GM18873 (cell line): ENCODE measurements around the gene LIFR.

Source experiments
- ATAC-seq: cut with Tn5 transposase; IDR thresholded peaks from one replicate; pipeline ENCODE4 v1.9.1; 2021; ENCODE audit warnings: mild to moderate bottlenecking, moderate library complexity, moderate number of reproducible peaks; ENCODE audit not compliant: unreplicated experiment, low FRiP score

Gene LIFR

DNA sequence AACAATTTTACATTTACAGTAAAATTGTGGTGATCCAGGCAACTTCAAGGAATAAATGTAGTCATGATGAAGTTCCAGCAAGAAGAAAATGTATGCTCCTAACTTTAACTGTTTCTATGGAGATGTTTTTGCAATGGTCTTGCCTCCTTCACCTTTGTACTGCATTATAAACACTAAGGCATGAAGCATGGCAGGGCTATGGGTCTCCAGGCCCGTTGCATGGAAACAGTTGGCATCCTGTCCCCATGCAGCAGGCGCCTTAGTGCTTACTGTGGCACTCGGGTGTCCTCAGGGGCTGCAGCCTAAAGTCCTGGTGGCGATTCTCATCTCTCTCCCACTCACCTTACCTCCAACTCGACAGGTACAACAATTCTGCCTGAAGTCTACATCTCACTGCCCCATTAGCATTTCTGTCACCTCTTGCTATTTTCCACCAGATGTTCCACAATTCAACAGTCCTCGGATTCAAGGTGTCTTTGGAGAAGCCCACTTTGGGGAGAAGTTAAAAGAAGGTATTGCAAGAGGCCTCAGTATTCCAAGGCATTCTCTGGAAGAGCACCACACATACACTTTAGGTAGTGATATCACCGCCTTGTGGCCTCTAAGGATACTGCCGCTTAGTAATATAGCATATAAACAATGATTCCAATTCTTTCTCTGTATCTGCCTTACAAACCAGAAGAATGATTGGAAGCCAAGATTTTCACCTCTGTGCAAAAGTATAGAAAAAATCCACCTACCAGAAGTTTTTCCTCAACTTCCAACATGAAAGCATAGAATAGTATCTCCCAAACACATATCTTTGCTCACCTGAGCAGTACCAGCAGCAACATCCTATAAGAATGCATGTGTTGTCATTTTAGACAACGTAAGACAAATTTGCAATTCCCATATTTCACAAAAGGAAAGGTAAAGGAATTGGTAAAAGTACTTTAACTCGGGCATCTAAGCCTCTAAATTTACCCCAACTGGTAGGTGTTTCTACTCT, 5.1 kb downstream of the LIFR start:
- no peak for ATAC-seq

DNA sequence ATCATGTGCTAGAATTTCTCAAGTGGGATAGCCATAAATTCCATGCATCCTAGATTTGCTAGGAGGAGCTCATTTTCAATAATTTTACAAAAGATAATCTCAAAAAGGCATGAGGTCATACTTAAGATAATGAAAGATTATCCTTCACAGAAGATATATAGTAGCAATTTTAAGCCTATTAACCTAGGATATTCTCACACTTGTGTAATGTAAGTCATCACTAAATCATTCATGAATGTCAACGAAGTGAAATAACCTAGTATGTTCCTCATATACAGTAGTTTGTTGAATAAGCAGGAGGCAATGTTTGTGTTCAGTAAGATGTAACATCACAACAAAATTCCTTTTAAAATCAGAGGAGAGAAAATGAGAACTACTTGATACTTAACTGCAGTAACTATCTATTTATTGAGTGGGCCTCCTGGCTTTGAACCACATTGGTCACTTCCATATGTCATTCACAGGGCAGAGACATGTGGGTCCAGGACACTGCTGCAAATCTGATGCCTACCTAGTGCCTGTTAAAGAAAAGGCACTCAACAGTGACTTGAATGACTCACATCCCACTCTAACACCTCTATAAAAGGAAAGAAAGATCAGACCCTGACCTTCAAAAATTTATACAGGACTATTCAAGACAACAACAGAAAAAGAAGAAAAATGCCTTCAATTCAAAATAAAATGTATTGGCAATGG, 8.2 kb downstream of the LIFR start:
- no peak for ATAC-seq

DNA sequence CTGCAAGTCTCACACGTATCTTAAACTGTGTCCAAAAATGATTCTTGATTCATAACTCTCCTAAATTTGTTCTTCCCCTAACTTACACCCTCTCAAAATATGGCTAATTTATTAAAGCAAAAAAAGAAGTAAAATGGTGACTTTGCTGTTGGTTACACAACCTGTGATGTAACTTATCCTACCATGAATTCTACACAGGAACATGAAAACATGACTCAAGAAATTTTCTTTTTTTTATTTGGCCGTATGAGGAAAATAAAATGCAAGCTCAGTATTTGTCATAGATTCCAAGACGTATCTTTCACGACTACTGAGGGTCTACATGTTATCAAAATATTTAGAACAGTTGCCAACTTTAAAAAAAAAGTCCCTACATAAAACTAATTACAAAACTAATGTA, 9.2 kb downstream of the LIFR start:
- ATAC-seq, result no peak

DNA sequence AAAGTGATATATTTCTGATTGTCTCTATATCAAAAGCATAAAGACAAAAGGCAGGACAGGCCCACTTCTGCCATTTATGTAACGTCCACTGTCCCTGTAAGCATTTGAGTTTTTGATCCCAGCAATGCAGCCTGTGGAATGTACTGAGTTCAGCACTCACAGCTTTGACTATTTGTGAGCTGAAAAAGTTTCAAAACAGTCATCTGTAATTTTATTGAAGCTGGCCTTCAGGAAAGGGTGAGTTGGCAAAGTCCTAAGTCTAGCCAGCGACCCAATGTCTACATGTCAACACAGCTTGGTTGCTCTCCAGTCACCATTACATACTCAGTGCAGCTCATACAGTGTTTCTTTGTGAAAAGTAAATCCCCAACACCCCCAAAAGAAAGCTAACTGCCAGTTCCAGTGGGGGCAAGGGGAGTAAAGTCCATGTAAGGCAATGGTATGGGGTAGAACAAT, 9.7 kb downstream of the LIFR start:
- ATAC-seq, result no peak

DNA sequence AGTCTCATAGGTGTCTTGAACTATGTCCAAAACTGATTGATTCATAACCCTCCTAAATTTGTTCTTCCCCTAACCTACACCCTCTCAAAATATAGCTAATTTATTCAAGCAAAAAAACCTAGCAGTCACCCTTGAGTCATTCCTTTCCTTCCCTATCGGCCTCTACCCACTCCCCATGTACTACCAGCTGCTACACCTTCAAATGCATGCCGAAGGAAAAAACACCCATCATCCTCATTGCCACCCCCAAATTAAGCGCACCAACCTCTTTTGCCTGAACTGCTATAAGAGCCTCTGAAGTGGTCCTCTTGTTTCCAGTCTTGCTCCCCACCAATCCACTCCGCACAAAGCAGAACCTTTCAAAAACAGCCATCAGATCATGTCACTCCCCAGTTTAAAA, 12.6 kb downstream of the LIFR start:
- ATAC-seq, result no peak

DNA sequence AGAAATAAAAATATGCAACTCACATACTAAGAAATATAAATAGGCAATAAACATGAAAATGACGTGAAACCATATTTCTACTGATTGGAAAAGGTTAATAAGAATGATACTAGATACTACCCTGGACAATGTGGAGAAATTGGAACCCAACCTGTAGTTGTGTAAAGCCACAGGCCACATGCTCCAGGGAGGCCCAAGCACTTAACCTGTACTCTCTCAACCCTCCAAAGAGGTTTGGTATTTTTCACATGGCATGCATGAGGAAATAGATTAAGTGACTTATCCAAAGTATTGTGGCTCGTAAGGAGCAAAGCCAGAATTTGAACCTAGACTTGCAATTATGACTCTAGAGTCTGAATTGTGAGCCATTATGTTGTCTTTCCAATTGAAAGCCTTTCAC, 13.4 kb downstream of the LIFR start:
- no peak for ATAC-seq

DNA sequence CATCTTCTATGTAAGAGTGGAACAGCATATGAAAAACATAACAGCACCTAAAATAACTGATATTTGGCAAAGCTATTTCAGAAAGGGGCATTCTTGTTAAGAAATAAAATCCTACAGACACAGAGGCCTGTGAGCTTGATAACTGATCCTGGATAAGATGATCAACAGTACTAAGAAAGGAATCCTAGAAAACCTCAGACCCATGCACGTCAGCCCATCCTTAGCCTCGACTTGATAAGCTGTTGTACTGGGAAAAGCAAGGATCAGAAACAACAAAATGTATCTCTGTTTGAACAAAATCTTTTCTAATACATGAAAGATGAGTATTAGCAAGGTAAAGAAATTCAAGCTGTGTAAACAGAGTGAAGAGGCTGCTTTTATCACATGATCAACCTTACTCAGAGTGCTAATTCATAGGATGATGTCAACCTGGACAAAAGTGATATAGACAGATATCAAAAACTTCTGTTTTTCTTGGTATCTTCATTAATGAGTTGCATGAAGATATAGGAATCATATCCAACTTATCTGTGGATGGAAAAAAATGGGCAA, 15.2 kb downstream of the LIFR start:
- ATAC-seq, result no peak

DNA sequence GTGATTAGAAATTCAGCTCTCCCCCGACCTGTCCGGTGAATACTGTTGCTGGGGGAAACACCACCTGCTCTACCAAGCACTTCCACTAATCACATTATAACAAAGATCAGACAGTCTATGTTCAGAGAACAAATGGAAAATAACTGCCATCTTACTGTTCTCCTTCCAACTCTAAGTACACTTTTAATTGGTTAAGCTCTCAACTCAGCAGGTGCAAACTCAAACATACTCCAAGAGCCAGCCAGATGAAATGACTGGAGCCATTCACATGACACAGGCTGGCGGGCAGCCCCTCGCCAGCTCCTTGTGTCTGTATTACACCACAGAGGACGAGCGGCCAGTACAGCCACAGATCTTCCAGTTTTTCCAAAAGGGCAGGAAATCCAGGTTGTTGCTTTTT, 16.1 kb downstream of the LIFR start:
- ATAC-seq, result no peak

DNA sequence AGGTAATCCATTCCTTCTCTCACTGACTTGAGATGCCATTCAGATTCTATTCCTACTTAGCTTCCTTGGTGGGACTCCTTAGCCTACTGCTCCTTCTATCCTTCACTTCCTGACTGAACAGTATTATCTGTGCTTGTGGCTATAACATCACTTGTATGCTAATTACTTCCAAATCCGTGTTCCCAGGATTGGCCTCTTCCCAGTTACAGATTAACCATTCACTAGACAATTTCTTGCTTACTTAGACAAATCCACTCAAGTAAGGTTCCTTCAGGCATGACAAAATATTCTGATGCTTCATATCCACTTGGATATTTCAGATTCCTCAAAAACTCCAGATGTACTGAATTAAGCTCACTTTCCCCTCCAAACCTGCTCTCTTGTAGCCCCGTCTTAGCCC, 18.3 kb downstream of the LIFR start:
- no peak for ATAC-seq

DNA sequence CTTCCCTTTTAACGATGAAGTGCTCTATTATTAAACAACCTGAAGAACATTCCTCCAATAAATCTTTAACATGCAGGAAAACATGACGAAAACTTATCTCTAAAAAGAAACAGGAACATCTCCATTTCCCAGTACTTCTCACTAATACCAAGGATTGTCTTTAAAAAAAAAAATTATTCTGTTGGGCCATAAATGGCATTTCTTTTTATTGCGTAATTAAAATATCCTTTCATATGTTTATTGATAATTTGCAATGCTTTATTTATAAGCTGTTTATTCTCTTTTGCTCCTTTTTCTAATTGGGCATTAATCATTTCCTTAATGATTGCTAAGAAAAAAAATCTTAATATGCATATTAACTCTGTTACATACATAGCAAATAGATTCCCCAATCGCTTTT, 18.9 kb downstream of the LIFR start:
- no peak for ATAC-seq

DNA sequence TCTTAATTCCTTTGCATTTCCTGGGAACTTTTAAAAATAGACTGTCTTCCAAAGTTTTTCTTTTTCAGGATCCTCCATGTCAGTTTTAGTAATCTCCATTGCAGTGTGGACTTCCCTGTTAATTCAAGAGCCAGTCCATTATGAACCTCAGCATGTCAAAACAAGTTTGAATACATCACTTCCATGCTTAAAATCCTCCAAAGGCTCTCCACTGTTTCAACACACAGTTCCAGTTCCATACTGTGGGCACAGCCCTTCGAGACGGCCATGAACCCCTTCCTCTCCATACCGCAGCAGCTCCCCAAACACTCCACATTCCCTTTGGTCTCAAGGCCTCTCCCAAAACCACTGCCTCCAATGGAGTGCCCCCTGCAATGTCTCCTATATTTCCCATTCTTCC, 19.5 kb downstream of the LIFR start:
- ATAC-seq, result no peak

DNA sequence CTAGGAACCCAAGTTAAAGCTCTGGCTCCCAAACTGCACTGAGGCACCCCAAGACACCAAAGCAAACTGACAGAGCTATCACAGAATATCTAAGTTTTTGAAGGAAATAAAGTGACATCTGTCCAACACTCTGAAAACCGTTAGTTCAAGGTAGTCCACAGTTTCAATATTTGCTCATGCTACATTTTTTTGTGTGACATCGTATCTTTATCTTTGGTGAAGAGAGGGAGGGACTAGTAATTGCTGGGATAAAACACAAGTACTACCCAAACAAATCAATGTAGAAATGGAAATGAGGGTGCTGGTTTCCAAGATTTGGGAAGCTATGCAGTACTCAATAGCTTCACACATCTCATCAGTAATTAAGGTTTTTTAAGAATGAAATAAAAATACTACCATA, 20.6 kb downstream of the LIFR start:
- ATAC-seq, result no peak

DNA sequence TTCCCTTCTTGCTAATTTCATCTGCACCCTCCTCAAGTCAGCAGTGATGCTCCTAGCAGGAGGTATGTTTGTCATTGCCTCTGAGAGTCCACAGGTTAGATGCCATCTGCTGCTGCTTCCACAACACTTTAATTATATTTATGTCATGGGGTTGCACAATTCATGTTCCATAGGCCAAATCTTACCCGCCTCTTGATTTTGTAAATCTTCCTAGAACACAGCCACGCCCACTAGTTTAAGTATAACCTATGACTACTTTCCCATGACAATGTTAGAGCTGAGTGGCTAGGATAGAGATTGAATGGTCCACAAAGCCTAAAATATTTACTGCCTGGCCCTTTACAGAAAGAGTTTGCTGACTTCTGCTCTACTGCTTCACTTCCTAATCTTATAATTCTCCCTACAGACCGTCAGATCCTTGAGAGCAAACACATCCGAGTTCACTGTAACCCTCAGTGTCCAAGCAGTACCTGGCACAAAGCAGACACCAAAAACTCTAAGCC, 21.1 kb downstream of the LIFR start:
- ATAC-seq, result no peak

DNA sequence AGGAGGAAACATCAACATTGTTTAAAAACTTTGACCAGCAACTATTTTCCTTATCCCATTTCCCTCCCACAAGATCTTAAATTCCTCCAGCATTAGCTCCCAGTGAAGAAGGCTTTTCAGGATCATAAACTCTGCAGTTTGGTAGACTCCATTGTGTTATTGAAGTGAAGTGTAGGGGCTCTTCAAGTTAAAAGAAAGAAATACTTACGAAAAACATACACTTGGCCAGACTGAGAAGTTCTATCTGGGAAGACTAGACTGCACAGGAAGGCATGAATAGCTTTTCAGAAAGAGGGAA, 22.3 kb downstream of the LIFR start:
- no peak for ATAC-seq

DNA sequence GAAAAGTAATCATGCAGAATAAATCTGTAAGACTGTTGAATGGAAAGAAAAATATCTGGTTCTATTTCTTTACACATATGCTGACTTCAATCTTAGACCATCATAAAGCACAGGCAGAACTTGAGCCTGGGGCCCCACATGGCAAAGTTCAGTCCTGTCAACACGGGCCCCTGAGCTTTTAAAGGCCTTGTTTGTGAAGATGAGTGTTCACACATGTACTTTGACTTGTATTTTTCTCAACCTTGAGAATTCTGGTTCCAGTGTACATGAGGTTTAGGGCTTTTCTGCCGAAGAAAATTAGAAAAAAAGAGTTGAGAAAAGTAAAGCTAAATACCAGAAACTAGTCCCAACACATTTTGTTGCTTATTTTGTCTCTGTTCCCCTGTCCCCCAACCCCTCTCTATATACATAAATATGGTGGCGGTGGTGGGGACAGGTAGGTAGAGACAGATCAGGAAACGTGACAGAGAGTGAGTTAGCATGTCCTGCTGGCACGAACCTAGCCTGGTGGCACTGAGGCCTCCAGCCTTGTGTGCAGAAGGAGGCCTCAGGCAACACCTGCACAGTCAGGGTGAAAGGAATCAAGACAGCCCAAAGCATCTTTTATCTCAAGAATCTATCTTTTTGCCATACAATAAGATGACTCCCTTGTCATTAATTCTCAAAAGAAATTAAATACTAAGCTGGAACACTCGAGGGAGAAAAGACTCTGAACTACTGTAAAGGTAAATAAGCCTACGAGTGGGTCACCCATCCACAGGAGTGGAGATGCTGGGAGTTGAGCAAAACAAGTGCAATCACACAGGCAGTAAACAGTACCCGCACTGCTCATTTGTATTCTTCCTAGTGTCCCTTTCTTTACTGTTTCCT, 22.9 kb downstream of the LIFR start:
- ATAC-seq, result no peak

DNA sequence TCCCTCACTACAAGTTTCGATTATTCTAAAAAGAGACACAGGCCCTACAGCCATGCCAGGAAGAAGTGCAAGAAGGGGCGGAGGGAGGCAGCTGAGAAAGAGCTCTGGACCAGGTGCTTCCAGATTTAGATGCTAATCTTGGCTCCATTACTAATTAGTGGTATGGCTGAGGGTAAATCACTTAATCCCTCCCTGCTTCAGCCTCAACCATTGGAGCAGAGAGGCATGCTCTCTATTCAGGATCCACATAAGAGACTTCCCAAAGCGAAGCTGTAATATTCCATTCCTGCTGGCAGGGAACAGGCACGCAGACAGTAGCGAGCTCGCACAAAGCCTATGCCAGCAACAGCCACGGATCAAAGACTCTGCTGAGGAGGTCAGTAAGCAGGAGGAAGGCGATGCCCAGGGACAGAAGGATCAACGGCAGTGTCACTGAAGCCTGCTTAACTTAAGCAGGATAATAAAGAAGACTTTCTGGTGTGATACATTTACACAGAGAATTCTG, 24.2 kb downstream of the LIFR start:
- no peak for ATAC-seq

DNA sequence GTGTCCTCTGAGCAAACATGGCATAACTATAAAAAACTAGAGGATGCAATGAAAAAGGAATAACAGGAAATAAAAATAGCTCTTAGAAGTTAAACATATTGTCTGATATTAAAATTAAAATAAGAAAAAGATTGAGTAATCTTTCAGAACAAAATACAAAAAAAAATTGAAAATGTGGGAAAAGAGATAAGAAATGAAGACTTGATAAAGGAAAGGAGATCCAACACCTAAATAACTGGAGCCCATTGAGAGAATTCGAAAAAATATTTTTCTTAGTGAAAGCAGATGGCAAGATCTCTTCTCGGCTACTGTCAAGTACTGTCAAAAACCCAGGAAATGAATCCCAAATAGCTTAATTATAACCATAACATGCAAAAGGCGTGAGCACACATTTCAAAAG, 24.9 kb downstream of the LIFR start:
- no peak for ATAC-seq

DNA sequence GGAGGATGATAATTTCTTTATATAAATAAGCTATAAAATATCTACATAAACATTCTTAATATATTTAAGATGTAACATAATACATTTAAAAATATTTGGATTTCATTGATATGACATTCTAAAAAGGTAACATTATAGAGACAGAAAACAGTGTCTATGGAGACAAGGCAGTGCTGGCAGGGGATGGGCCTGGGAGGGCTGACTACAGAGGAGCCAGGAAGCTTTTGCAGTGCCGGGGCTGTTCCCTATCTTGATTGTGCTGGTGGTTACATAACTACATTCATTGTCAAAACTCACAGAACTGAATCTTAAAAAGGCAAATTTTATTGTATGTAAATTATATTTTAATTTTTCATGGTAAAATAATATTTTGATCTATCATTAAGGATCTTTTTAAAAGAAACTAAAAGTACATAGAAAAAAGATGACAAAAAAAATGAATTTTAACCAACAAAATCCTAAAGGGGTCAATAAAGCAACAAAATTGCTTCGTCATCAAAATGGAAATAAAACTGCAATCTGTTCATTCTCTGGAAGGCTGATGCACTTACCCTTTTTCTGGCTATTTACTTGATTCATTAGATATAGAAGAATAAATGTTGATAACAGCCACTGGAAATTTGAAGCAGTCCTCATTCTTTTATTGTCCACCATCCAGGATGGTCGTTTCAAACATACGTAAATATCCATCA, 26.3 kb downstream of the LIFR start:
- no peak for ATAC-seq

DNA sequence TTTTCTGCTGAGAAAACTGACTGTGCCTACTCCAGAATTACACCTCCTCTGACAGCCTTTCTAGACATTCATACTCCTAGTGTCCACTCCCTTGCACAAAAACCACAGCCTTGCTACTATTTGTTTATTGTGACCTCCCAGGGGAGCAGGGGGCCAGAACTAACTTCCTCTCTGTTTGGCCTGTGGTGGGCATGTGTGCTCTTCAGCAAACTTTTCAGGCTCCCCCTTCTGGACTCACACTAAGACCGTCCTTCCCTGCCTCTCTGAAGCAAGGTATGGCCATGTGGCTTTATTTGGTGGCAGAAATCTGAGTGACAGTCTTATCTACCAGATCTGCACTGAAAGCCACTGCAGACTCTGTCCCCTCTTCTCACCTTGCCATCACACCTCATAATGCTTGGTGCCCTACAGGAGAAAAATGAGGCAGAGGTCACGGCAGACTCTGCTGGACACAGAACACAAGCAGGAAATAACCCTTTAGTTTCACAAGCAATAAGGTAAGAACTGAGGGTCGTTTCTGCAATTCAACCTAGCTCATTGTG, 28.2 kb downstream of the LIFR start:
- ATAC-seq, result no peak
